H9 (cell line): ENCODE results near the gene PPP1R8. TPM values are rescaled to one million over a fixed set of nuclear protein-coding genes. Genes with fewer than 3 reads are reported as not detected.

Experiments
- DNase-seq: peaks from one replicate; pipeline ENCODE4 v3.0.0-alpha.2; 2017
- H2AFZ ChIP-seq: one replicate; pipeline ENCODE4 v1.6.1; 2013; ENCODE audit warnings: mild to moderate bottlenecking, low read length, control low read depth, moderate library complexity
- H2AK5ac ChIP-seq: 2 replicates; pipeline ENCODE4 v1.6.1; 2013; ENCODE audit warnings: low read length, control low read depth, mixed read lengths; ENCODE audit not compliant: insufficient read length
- H2BK120ac ChIP-seq: one replicate; pipeline ENCODE4 v1.6.1; 2013; ENCODE audit warnings: low read depth, mild to moderate bottlenecking, low read length, control low read depth, inconsistent platforms; ENCODE audit not compliant: poor library complexity, severe bottlenecking
- H2BK12ac ChIP-seq: 2 replicates; pipeline ENCODE4 v1.6.1; 2013; ENCODE audit warnings: low read length, control low read depth, mixed read lengths, low read depth; ENCODE audit not compliant: insufficient read length
- H2BK15ac ChIP-seq: 2 replicates; pipeline ENCODE4 v1.6.1; 2013; ENCODE audit warnings: low read depth, low read length, control low read depth
- H2BK20ac ChIP-seq: one replicate; pipeline ENCODE4 v1.6.1; 2013; ENCODE audit warnings: low read depth, mild to moderate bottlenecking, low read length, control low read depth, inconsistent platforms; ENCODE audit not compliant: poor library complexity, severe bottlenecking
- H2BK5ac ChIP-seq: 2 replicates; pipeline ENCODE4 v1.6.1; 2013; ENCODE audit warnings: low read length, control low read depth, mixed read lengths; ENCODE audit not compliant: insufficient read length
- H3K14ac ChIP-seq: 2 replicates; pipeline ENCODE4 v1.6.1; 2013; ENCODE audit warnings: low read length, control low read depth; ENCODE audit not compliant: insufficient read depth
- H3K18ac ChIP-seq: 2 replicates; pipeline ENCODE4 v1.6.1; 2013; ENCODE audit warnings: low read depth, mild to moderate bottlenecking, mixed read lengths, low read length, control low read depth; ENCODE audit not compliant: insufficient read length
- H3K23ac ChIP-seq: 2 replicates; pipeline ENCODE4 v1.6.1; 2013; ENCODE audit warnings: low read length, control low read depth, mixed read lengths, low read depth; ENCODE audit not compliant: insufficient read length
- H3K23me2 ChIP-seq: 2 replicates; pipeline ENCODE4 v1.6.1; 2013; ENCODE audit warnings: low read depth, mild to moderate bottlenecking, mixed read lengths, low read length, control low read depth; ENCODE audit not compliant: insufficient read length, poor library complexity, severe bottlenecking
- H3K27ac ChIP-seq: 2 replicates; pipeline ENCODE4 v1.5.1; 2013; ENCODE audit warnings: low read length, control low read depth, mixed read lengths, low read depth; ENCODE audit not compliant: insufficient read length
- H3K27me3 ChIP-seq: 2 replicates; pipeline ENCODE4 v1.6.1; 2013; ENCODE audit warnings: low read length, control low read depth, inconsistent platforms; ENCODE audit not compliant: insufficient read depth
- H3K4ac ChIP-seq: 2 replicates; pipeline ENCODE4 v1.6.1; 2013; ENCODE audit warnings: low read depth, mild to moderate bottlenecking, control low read depth, inconsistent platforms, low read length, moderate library complexity
- H3K4me1 ChIP-seq: 2 replicates; pipeline ENCODE4 v1.6.1; 2013; ENCODE audit warnings: low read length, control low read depth, inconsistent platforms; ENCODE audit not compliant: insufficient read depth
- H3K4me2 ChIP-seq: 2 replicates; pipeline ENCODE4 v1.6.1; 2013; ENCODE audit warnings: low read length, control low read depth, mixed read lengths; ENCODE audit not compliant: insufficient read length, insufficient read depth
- H3K56ac ChIP-seq: 2 replicates; pipeline ENCODE4 v1.6.1; 2013; ENCODE audit warnings: low read depth, mild to moderate bottlenecking, mixed read lengths, low read length, control low read depth; ENCODE audit not compliant: insufficient read length
- H3K79me1 ChIP-seq: 2 replicates; pipeline ENCODE4 v1.6.1; 2013; ENCODE audit warnings: low read depth, mild to moderate bottlenecking, moderate library complexity, low read length, control low read depth, inconsistent platforms; ENCODE audit not compliant: insufficient read depth, poor library complexity, severe bottlenecking
- H3K79me2 ChIP-seq: 2 replicates; pipeline ENCODE4 v1.6.1; 2013; ENCODE audit warnings: low read length, control low read depth, inconsistent platforms; ENCODE audit not compliant: insufficient read depth
- H3K9ac ChIP-seq: 2 replicates; pipeline ENCODE4 v1.6.1; 2013; ENCODE audit warnings: low read length, control low read depth, mixed read lengths; ENCODE audit not compliant: insufficient read length; ENCODE audit errors: extremely low read depth
- H3K9me3 ChIP-seq: one replicate; pipeline ENCODE4 v1.6.1; 2013; ENCODE audit warnings: low read depth, low read length, inconsistent platforms; ENCODE audit not compliant: control insufficient read depth
- H3T11ph ChIP-seq: one replicate; pipeline ENCODE4 v1.6.1; 2013; ENCODE audit warnings: mild to moderate bottlenecking, low read length, control low read depth, inconsistent platforms
- H4K20me1 ChIP-seq: one replicate; pipeline ENCODE4 v1.6.1; 2013; ENCODE audit not compliant: control insufficient read depth, insufficient read length, insufficient read depth
- H4K5ac ChIP-seq: 2 replicates; pipeline ENCODE4 v1.6.1; 2013; ENCODE audit warnings: low read depth, mild to moderate bottlenecking, mixed read lengths, low read length, control low read depth; ENCODE audit not compliant: insufficient read length
- H4K8ac ChIP-seq: replicated peaks from 2 replicates; pipeline ENCODE4 v1.6.1; 2013; ENCODE audit warnings: low read length, control low read depth, mixed read lengths, low read depth; ENCODE audit not compliant: insufficient read length
- H4K91ac ChIP-seq: 2 replicates; pipeline ENCODE4 v1.6.1; 2013; ENCODE audit warnings: low read depth, mild to moderate bottlenecking, moderate library complexity, mixed read lengths, low read length, control low read depth; ENCODE audit not compliant: insufficient read length
- H3K27ac Mint-ChIP-seq, 3 experiments: 2 replicates in 2 of 3; 3 replicates in 1 of 3; pipeline ENCODE4 v1.8.0; 2020 to 2021; ENCODE audit warnings: mixed read lengths in 3 of 3, mild to moderate bottlenecking in 1 of 3, moderate library complexity in 1 of 3
- H3K27me3 Mint-ChIP-seq: 2 replicates; pipeline ENCODE4 v1.8.0; 2021; ENCODE audit warnings: low read depth, mild to moderate bottlenecking, moderate library complexity, mixed read lengths
- H3K36me3 Mint-ChIP-seq, 3 experiments: 2 replicates in 2 of 3; 3 replicates in 1 of 3; pipeline ENCODE4 v1.8.0; 2020 to 2021; ENCODE audit warnings: low read depth in 3 of 3, mixed read lengths in 3 of 3; ENCODE audit not compliant: insufficient read depth in 1 of 3
- H3K4me1 Mint-ChIP-seq, 2 experiments: 2 replicates each; pipeline ENCODE4 v1.8.0; 2020; ENCODE audit warnings: mixed read lengths in 2 of 2
- H3K4me3 Mint-ChIP-seq, 2 experiments: 2 replicates in 1 of 2; 3 replicates in 1 of 2; pipeline ENCODE4 v1.8.0; 2020 to 2021; ENCODE audit warnings: mild to moderate bottlenecking in 2 of 2, mixed read lengths in 2 of 2, moderate library complexity in 1 of 2
- H3K9me3 Mint-ChIP-seq, 2 experiments: 2 replicates in 1 of 2; 3 replicates in 1 of 2; pipeline ENCODE4 v1.8.0; 2020; ENCODE audit warnings: mild to moderate bottlenecking in 2 of 2, mixed read lengths in 2 of 2, moderate library complexity in 1 of 2
- CTCF ChIP-seq: fragments of 200-600 bp; sonication (generic); conservative IDR thresholded peaks from 3 replicates; pipeline ENCODE4 v1.8.0; 2021; ENCODE audit warnings: antibody characterized with exemption, mild to moderate bottlenecking
- WGBS: extraction: QIAGEN DNeasy Blood & Tissue Kit; methylation state at CpG from one replicate; pipeline ENCODE4 v1.1.7; 2013; ENCODE audit warnings: missing lambda C conversion rate, low lambda C conversion rate, mixed read lengths; ENCODE audit not compliant: insufficient read length; ENCODE audit errors: extremely low coverage; 5-methylcytosine and 5-hydroxymethylcytosine counted together
- total RNA-seq: library from RNA; stranded (reverse); gene quantifications from 2 replicates; pipeline ENCODE4 v1.2.1, GENCODE V29; 2021

PPP1R8 gene
- total RNA-seq, 1 experiment from 2014 or later = 58.8 TPM

- no peak overlapping the region for H3K27ac ChIP-seq
- H2BK20ac ChIP-seq = no peak overlapping the region
- H2AFZ ChIP-seq = no peak overlapping the region
- WGBS = no CpG with 5 or more reads among the region's 7 CpGs
- Mint-ChIP-seq H3K4me1 (peaks cover 14% of the 10 kb centered on the region in 2 experiments), H3K9me3 (no peaks in the 10 kb centered on the region), H3K4me3 (no peak overlapping the region; a peak in 1 of 5 replicates), H3K27ac (peak overlapping the region; percentile 39 to 76 (median 49); a peak in 3 of 7 replicates), H3K36me3 (peaks cover 1 to 14% (median 4%) of the 10 kb centered on the region in 3 experiments; a peak in 3 of 7 replicates), H3K27me3 (no peaks in the 10 kb centered on the region)
- no peak overlapping the region for H4K8ac ChIP-seq
- H3K23me2 ChIP-seq = no peaks in the 10 kb centered on the region
- no peak overlapping the region for H4K91ac ChIP-seq
- H3K23ac ChIP-seq = no peak overlapping the region
- no peak overlapping the region for H3K4me2 ChIP-seq
- H3K56ac ChIP-seq = no peak overlapping the region
- TF ChIP-seq CTCF = no peak
- H2BK5ac ChIP-seq = no peak overlapping the region
- H3K18ac ChIP-seq = no peak overlapping the region
- H2BK120ac ChIP-seq = no peak overlapping the region
- H3K14ac ChIP-seq = no peak overlapping the region
- no peak overlapping the region for H4K5ac ChIP-seq
- no peak overlapping the region for H2AK5ac ChIP-seq
- H3K4ac ChIP-seq = no peak overlapping the region
- peaks cover 3% of the 10 kb centered on the region for H3K4me1 ChIP-seq
- H3K9ac ChIP-seq = no peak overlapping the region
- no peak for DNase-seq
- H3T11ph ChIP-seq = no peak overlapping the region
- no peaks in the 10 kb centered on the region for H3K79me2 ChIP-seq
- no peaks in the 10 kb centered on the region for H3K27me3 ChIP-seq
- no peak overlapping the region for H2BK15ac ChIP-seq
- no peaks in the 10 kb centered on the region for H4K20me1 ChIP-seq
- H2BK12ac ChIP-seq = no peak overlapping the region
- no peaks in the 10 kb centered on the region for H3K9me3 ChIP-seq
- no peaks in the 10 kb centered on the region for H3K79me1 ChIP-seq
Observed at GRCh38 chr1:27806758-27807157, 23.8 kb upstream of the PPP1R8 start.
